SK-N-SH treated with all-trans-retinoic acid at 6 μM for 48 hours (cell line): Measurements from ENCODE around the gene ADCY5.

ENCODE experiments used
- ATAC-seq: fragments of 200-7000 bp; cut with Tn5 transposase; 3 replicates; pipeline ENCODE4 v1.9.1; 2020; ENCODE audit warnings: mild to moderate bottlenecking, moderate library complexity
- ARNTL ChIP-seq: fragments of 450-650 bp; formaldehyde crosslinking; IDR thresholded peaks from 2 replicates; pipeline ENCODE4 v1.5.0; 2020; ENCODE audit warnings: low read depth, mild to moderate bottlenecking, moderate library complexity, borderline replicate concordance
- BACH2 ChIP-seq: fragments of 250-450 bp; sonication (Bioruptor Pico); IDR thresholded peaks from 2 replicates; pipeline ENCODE4 v1.9.0; 2021; ENCODE audit warnings: mild to moderate bottlenecking, borderline replicate concordance
- CSDC2 ChIP-seq: fragments of 250-450 bp; sonication (Bioruptor Pico); IDR thresholded peaks from 2 replicates; pipeline ENCODE4 v1.5.0; 2020; ENCODE audit warnings: mild to moderate bottlenecking, moderate library complexity
- CSRNP3 ChIP-seq: fragments of 250-450 bp; sonication (Bioruptor Pico); IDR thresholded peaks from 2 replicates; pipeline ENCODE4 v1.5.1; 2021; ENCODE audit warnings: mild to moderate bottlenecking, moderate library complexity
- ESRRG ChIP-seq: fragments of 250-450 bp; sonication (Bioruptor Pico); IDR thresholded peaks from 2 replicates; pipeline ENCODE4 v1.6.1; 2021; ENCODE audit warnings: mild to moderate bottlenecking
- GLIS3 ChIP-seq: fragments of 250-450 bp; sonication (Bioruptor Pico); IDR thresholded peaks from 2 replicates; pipeline ENCODE4 v1.5.0; 2020; ENCODE audit warnings: mild to moderate bottlenecking, moderate library complexity
- ISL1 ChIP-seq: fragments of 250-450 bp; sonication (Bioruptor Pico); IDR thresholded peaks from 2 replicates; pipeline ENCODE4 v2.1.2; 2022; ENCODE audit warnings: mild to moderate bottlenecking, moderate library complexity
- OSR1 ChIP-seq: fragments of 250-450 bp; sonication (Bioruptor Pico); IDR thresholded peaks from 2 replicates; pipeline ENCODE4 v1.8.0; 2022; ENCODE audit warnings: moderate library complexity, mild to moderate bottlenecking, inconsistent platforms
- POU6F1 ChIP-seq: fragments of 250-450 bp; sonication (Bioruptor Pico); IDR thresholded peaks from 2 replicates; pipeline ENCODE4 v1.8.0; 2021; ENCODE audit warnings: low read depth, mild to moderate bottlenecking, moderate library complexity, borderline replicate concordance
- PPARA ChIP-seq: fragments of 250-450 bp; sonication (Bioruptor Pico); IDR thresholded peaks from 2 replicates; pipeline ENCODE4 v1.5.0; 2020; ENCODE audit warnings: mild to moderate bottlenecking, borderline replicate concordance
- RARB ChIP-seq: fragments of 250-450 bp; sonication (Bioruptor Pico); IDR thresholded peaks from 2 replicates; pipeline ENCODE4 v1.8.0; 2021; ENCODE audit warnings: mild to moderate bottlenecking, moderate library complexity
- SNAI2 ChIP-seq: fragments of 250-450 bp; sonication (Bioruptor Pico); IDR thresholded peaks from 2 replicates; pipeline ENCODE4 v1.5.0; 2020; ENCODE audit warnings: mild to moderate bottlenecking, moderate library complexity
- TCF4 ChIP-seq: fragments of 250-450 bp; sonication (Bioruptor Pico); IDR thresholded peaks from 2 replicates; pipeline ENCODE4 v1.8.0; 2021; ENCODE audit warnings: mild to moderate bottlenecking, moderate library complexity, borderline replicate concordance
- TOX ChIP-seq: fragments of 250-450 bp; sonication (Bioruptor Pico); IDR thresholded peaks from 2 replicates; pipeline ENCODE4 v1.8.0; 2021; ENCODE audit warnings: mild to moderate bottlenecking, moderate library complexity, borderline replicate concordance
- TSHZ2 ChIP-seq: fragments of 250-450 bp; sonication (Bioruptor Pico); IDR thresholded peaks from 2 replicates; pipeline ENCODE4 v1.5.0; 2020; ENCODE audit warnings: mild to moderate bottlenecking, moderate library complexity
- ZFP3 ChIP-seq: fragments of 250-450 bp; sonication (Bioruptor Pico); IDR thresholded peaks from 2 replicates; pipeline ENCODE4 v1.5.0; 2020; ENCODE audit warnings: mild to moderate bottlenecking, moderate library complexity
- ZFP30 ChIP-seq: fragments of 450-650 bp; formaldehyde crosslinking; IDR thresholded peaks from 2 replicates; pipeline ENCODE4 v1.5.0; 2022; ENCODE audit warnings: mild to moderate bottlenecking, moderate library complexity
- ZNF565 ChIP-seq: fragments of 450-650 bp; formaldehyde crosslinking; conservative IDR thresholded peaks from 2 replicates; pipeline ENCODE4 v1.5.0; 2020; ENCODE audit warnings: low read depth, mild to moderate bottlenecking, moderate library complexity
- ZNF70 ChIP-seq: fragments of 450-650 bp; formaldehyde crosslinking; IDR thresholded peaks from 2 replicates; pipeline ENCODE4 v1.5.0; 2020; ENCODE audit warnings: mild to moderate bottlenecking, moderate library complexity
- ZNF8 ChIP-seq: fragments of 450-650 bp; formaldehyde crosslinking; IDR thresholded peaks from 2 replicates; pipeline ENCODE4 v1.5.0; 2020; ENCODE audit warnings: mild to moderate bottlenecking, moderate library complexity
- TF ChIP-seq, protein P1 (sequence below): fragments of 250-450 bp; sonication (Bioruptor Pico); IDR thresholded peaks from 2 replicates; pipeline ENCODE4 v1.5.1; 2020; ENCODE audit warnings: low read depth, mild to moderate bottlenecking, moderate library complexity
- TF ChIP-seq, protein P2 (sequence below): fragments of 250-450 bp; sonication (Bioruptor Pico); IDR thresholded peaks from 2 replicates; pipeline ENCODE4 v1.8.0; 2020; ENCODE audit warnings: mild to moderate bottlenecking, moderate library complexity, borderline replicate concordance

Gene ADCY5

DNA sequence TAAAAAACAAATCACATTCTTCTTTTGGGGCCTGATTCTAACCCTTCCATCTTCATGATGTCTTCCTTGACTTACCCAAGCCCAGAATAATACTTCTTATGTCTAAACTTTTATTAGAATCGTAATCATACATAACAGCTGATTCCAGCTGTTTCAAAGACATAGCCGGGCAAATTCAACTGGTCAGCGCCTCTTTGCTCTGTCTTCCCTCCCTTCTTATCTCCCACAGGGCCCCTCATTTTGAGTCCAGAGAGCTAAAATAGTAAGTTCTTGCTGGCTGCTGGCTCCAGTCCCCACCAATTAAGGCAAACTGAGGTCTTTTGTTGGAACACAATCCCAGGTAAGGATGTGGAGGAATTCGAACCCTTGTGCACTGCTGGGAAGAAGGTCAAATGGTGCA is 108.6 kb downstream of the ADCY5 start (continued):
- TF ChIP-seq ZFP3 (CRISPR knock-in tag) (no peak), BACH2 (CRISPR knock-in tag) (no peak), ZNF70 (no peak), TCF4 (no peak), TSHZ2 (CRISPR knock-in tag) (no peak), ZNF565 (CRISPR knock-in tag) (no peak), ZFP30 (CRISPR knock-in tag) (no peak), ISL1 (CRISPR knock-in tag) (no peak), RARB (CRISPR knock-in tag) (no peak)
- TF ChIP-seq, all 23 proteins: peak for 0

DNA sequence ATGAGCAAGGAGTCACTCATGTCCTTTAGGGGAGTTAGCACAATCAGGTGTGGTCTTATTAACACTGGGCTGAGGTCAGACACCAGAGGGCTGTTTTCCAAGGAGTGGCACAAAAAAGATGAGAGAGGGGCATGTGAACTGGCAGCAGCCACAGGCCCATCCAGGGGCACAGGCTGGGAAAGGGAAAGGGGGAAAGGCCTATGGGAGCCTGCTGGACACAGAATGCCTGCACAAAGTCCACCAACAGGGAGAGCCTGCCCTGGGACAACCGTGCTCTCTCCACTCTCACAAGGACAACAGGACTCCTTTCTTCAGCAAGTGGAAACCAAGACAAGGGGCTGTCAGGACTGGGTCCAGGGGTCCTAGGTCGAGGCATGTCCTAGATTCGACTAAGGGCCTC is 109.6 kb downstream of the ADCY5 start:
- TF ChIP-seq ESRRG (CRISPR knock-in tag), result no peak
- TF ChIP-seq, protein P1, sequence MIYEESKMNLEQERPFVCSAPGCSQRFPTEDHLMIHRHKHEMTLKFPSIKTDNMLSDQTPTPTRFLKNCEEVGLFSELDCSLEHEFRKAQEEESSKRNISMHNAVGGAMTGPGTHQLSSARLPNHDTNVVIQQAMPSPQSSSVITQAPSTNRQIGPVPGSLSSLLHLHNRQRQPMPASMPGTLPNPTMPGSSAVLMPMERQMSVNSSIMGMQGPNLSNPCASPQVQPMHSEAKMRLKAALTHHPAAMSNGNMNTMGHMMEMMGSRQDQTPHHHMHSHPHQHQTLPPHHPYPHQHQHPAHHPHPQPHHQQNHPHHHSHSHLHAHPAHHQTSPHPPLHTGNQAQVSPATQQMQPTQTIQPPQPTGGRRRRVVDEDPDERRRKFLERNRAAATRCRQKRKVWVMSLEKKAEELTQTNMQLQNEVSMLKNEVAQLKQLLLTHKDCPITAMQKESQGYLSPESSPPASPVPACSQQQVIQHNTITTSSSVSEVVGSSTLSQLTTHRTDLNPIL (CRISPR knock-in tag), result no peak
- no peak for TF ChIP-seq TOX
- no peak for TF ChIP-seq TSHZ2 (CRISPR knock-in tag)
- TF ChIP-seq OSR1, result no peak
- no peak for TF ChIP-seq ZNF70
- no peak for TF ChIP-seq ARNTL (CRISPR knock-in tag)
- no peak for TF ChIP-seq BACH2 (CRISPR knock-in tag)
- no peak for TF ChIP-seq POU6F1 (CRISPR knock-in tag)
- TF ChIP-seq ZNF8 (CRISPR knock-in tag), result no peak
- TF ChIP-seq SNAI2 (CRISPR knock-in tag), result no peak
- TF ChIP-seq ZFP3 (CRISPR knock-in tag), result no peak
- no peak for TF ChIP-seq RARB (CRISPR knock-in tag)
- TF ChIP-seq ISL1 (CRISPR knock-in tag), result no peak
- TF ChIP-seq ZNF565 (CRISPR knock-in tag), result no peak
- TF ChIP-seq GLIS3 (CRISPR knock-in tag), result no peak
- TF ChIP-seq PPARA (CRISPR knock-in tag), result no peak
- TF ChIP-seq CSDC2 (CRISPR knock-in tag), result no peak
- TF ChIP-seq TCF4, result no peak
- TF ChIP-seq CSRNP3, result no peak
- ATAC-seq, result no peak

DNA sequence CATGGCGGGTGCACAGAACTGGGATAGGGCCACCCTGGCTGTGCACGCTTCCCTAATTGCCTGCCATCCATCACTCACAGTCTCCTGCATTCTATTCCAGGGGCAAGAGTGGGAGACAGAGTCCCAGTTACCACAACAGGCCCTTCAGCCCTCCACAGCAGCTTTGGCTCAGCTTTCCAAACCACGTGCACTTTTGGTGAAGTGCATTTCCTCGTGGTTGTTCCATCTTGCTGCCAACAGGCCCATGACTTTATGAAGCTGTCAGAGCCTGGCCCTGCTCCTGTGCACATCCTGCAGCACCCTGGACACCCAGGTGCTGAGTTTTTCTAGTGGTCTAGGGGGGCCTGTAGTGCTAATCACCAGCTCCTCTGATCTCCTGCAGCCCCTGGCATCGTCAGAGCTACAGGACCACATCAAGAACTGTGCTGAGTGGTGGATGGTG is 110.2 kb downstream of the ADCY5 start:
- no peak for ATAC-seq
- TF ChIP-seq, protein P2, sequence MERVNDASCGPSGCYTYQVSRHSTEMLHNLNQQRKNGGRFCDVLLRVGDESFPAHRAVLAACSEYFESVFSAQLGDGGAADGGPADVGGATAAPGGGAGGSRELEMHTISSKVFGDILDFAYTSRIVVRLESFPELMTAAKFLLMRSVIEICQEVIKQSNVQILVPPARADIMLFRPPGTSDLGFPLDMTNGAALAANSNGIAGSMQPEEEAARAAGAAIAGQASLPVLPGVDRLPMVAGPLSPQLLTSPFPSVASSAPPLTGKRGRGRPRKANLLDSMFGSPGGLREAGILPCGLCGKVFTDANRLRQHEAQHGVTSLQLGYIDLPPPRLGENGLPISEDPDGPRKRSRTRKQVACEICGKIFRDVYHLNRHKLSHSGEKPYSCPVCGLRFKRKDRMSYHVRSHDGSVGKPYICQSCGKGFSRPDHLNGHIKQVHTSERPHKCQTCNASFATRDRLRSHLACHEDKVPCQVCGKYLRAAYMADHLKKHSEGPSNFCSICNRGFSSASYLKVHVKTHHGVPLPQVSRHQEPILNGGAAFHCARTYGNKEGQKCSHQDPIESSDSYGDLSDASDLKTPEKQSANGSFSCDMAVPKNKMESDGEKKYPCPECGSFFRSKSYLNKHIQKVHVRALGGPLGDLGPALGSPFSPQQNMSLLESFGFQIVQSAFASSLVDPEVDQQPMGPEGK (CRISPR knock-in tag), result no peak
- TF ChIP-seq GLIS3 (CRISPR knock-in tag) (no peak), TSHZ2 (CRISPR knock-in tag) (no peak), CSDC2 (CRISPR knock-in tag) (no peak), ESRRG (CRISPR knock-in tag) (no peak), ZNF8 (CRISPR knock-in tag) (no peak), ZNF565 (CRISPR knock-in tag) (no peak), TOX (no peak)
